ENCODE data around the gene HCN4.

DNA sequence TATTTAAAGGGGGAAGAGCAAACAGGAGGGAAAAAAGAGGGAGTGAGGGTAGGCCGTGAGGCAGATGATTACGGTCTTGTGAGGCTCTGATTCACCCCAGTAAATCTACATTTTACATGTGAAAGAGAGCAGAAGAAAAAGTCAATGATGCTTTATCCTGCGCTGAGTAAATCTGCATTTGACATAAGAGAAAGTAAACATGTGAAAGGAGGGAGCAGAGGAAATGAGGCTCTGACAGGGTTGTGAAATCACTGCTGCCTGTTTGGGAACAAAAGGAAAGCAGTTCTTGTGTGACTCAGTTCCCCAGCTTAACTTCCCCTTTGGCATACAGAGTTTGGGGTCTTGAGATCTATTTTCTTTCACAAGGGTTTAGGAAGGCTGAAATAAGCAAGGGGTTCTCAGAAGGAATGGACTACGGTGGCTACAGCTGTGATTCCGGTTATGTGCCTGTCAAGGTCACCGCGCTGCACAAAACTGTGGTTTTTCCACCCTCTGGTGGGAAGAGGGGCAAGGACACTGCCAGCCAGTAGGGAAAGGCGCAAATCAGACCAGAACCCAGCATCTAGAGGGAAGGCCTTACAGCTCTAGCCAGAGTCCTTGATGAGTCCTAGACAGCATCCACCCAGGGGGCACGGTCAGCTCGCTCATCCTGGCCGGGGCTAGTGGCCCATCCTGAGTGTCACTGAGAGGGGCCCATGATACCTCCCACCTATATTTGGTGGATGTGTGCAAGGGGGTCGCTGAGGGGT is 18.9 kb upstream of the HCN4 start:
- TF ChIP-seq, protein P1, sequence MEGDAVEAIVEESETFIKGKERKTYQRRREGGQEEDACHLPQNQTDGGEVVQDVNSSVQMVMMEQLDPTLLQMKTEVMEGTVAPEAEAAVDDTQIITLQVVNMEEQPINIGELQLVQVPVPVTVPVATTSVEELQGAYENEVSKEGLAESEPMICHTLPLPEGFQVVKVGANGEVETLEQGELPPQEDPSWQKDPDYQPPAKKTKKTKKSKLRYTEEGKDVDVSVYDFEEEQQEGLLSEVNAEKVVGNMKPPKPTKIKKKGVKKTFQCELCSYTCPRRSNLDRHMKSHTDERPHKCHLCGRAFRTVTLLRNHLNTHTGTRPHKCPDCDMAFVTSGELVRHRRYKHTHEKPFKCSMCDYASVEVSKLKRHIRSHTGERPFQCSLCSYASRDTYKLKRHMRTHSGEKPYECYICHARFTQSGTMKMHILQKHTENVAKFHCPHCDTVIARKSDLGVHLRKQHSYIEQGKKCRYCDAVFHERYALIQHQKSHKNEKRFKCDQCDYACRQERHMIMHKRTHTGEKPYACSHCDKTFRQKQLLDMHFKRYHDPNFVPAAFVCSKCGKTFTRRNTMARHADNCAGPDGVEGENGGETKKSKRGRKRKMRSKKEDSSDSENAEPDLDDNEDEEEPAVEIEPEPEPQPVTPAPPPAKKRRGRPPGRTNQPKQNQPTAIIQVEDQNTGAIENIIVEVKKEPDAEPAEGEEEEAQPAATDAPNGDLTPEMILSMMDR (conservative IDR thresholded peaks at IDR 0.05; ENCODE audit: low read depth, low read length): no peak
- TF ChIP-seq EZH2 (IDR thresholded peaks at IDR 0.05; ENCODE audit: borderline replicate concordance, low read depth, low read length, poor library complexity, severe bottlenecking): no peak

Data from A673 (cell line).